GM12878 (cell line): ENCODE results near the gene MAGEA2. TPM values are rescaled to one million over a fixed set of nuclear protein-coding genes. Genes with fewer than 3 reads are reported as not detected.
"Not testable (repeated sequence)": the region's sequence is repeated elsewhere in the genome, so short reads cannot be mapped to it uniquely, and the experiment has no call there.

Source experiments
- ATAC-seq: fragments of 200-7000 bp; cut with Tn5 transposase; 3 replicates; pipeline ENCODE4 v1.9.1; 2020; ENCODE audit warnings: mild to moderate bottlenecking, moderate library complexity
- BruUV-seq: library from RNA; stranded (reverse); fragments of 400-500 nt; replicated peaks from 2 replicates; lab custom pipeline; 2021; lab: Mats Ljungman, UMichigan
- CTCF ChIA-PET: fragments of 300-600 bp; sonication (Branson Sonifier 250); formaldehyde crosslinking; extraction: SDS; loops from one replicate; lab custom pipeline; 2021; ENCODE audit warnings: inconsistent platforms; lab: Yijun Ruan, JAX
- POLR2A ChIA-PET: fragments of 350-600 bp; formaldehyde crosslinking; extraction: SDS; loops from one replicate; lab custom pipeline; 2021; ENCODE audit warnings: inconsistent platforms; lab: Charles Lee
- RAD21 ChIA-PET: fragments of 300-600 bp; sonication (Branson Sonifier 250); formaldehyde crosslinking; loops from one replicate; lab custom pipeline; 2023; ENCODE audit warnings: antibody characterized with exemption; ENCODE audit not compliant: unreplicated experiment; lab: Charles Lee
- SMC1A ChIA-PET: fragments of 300-600 bp; sonication (Branson Sonifier 250); formaldehyde crosslinking; loops from one replicate; lab custom pipeline; 2023; ENCODE audit not compliant: unreplicated experiment, uncharacterized antibody; lab: Charles Lee
- DNase-seq: peaks from one replicate; pipeline ENCODE4 v3.0.0-alpha.2; 2011; ENCODE audit warnings: low read depth, low spot score
- FAIRE-seq: peaks from 3 replicates; lab custom pipeline; 2011; peaks lifted over from hg19 to GRCh38; lab: Jason Lieb, UNC
- H2AFZ ChIP-seq: 2 replicates; pipeline ENCODE4 v1.6.0; 2011; ENCODE audit warnings: low read depth, low read length, control low read depth; ENCODE audit not compliant: control insufficient read depth
- H3K27ac ChIP-seq: 2 replicates; pipeline ENCODE4 v1.5.1; 2011; ENCODE audit warnings: control low read depth; ENCODE audit not compliant: control insufficient read depth, insufficient read depth
- H3K27me3 ChIP-seq, 2 experiments: replicated peaks in 1 of 2; 2 replicates each; pipeline versions ENCODE4 v1.6.0 to v1.6.1; 2011; ENCODE audit warnings: low read length in 1 of 2; ENCODE audit not compliant: control insufficient read depth in 2 of 2, insufficient read depth in 2 of 2
- H3K36me3 ChIP-seq, 2 experiments: 2 replicates each; pipeline ENCODE4 v1.5.1; 2011; ENCODE audit warnings: low read length in 1 of 2; ENCODE audit not compliant: control insufficient read depth in 2 of 2, insufficient read depth in 2 of 2
- H3K4me1 ChIP-seq: 2 replicates; pipeline ENCODE4 v1.6.1; 2011; ENCODE audit warnings: mild to moderate bottlenecking, low read length, moderate library complexity, mixed read lengths; ENCODE audit not compliant: control insufficient read depth, insufficient read depth
- H3K4me2 ChIP-seq: 2 replicates; pipeline ENCODE4 v1.6.0; 2011; ENCODE audit warnings: control low read depth; ENCODE audit not compliant: control insufficient read depth, insufficient read depth
- H3K4me3 ChIP-seq: fragments of 200-600 bp; sonication (generic); 2 replicates; pipeline ENCODE4 v1.5.1; 2016
- H3K79me2 ChIP-seq: 2 replicates; pipeline ENCODE4 v1.6.0; 2011; ENCODE audit warnings: low read length; ENCODE audit not compliant: control insufficient read depth, insufficient read depth
- H3K9ac ChIP-seq: 2 replicates; pipeline ENCODE4 v1.8.0; 2011; ENCODE audit warnings: low read length, control low read depth, mixed read lengths; ENCODE audit not compliant: control insufficient read depth, insufficient read depth
- H3K9me3 ChIP-seq: replicated peaks from 3 replicates; pipeline ENCODE4 v1.5.1; 2011; ENCODE audit warnings: mild to moderate bottlenecking, low read length; ENCODE audit not compliant: control insufficient read depth, insufficient read depth
- H4K20me1 ChIP-seq: 2 replicates; pipeline ENCODE4 v1.6.0; 2011; ENCODE audit not compliant: control insufficient read depth, insufficient read depth
- EZH2 ChIP-seq: IDR thresholded peaks from 2 replicates; pipeline ENCODE4 v1.6.1; 2012; ENCODE audit warnings: low read depth, mild to moderate bottlenecking, control low read depth, inconsistent platforms, low read length, borderline replicate concordance; ENCODE audit not compliant: control insufficient read depth
- LARP7 ChIP-seq: fragments of 450-650 bp; IDR thresholded peaks from 2 replicates; pipeline ENCODE4 v1.6.1; 2017; ENCODE audit warnings: mild to moderate bottlenecking
- NBN ChIP-seq: fragments of 450-650 bp; IDR thresholded peaks from 2 replicates; pipeline ENCODE4 v1.6.1; 2016
- NR2C1 ChIP-seq: fragments of 450-650 bp; IDR thresholded peaks from 2 replicates; pipeline ENCODE4 v1.6.1; 2017; ENCODE audit warnings: antibody characterized with exemption, mild to moderate bottlenecking, moderate library complexity
- RB1 ChIP-seq: fragments of 450-650 bp; formaldehyde crosslinking; IDR thresholded peaks from 2 replicates; pipeline ENCODE4 v1.6.1; 2017; ENCODE audit warnings: mild to moderate bottlenecking, borderline replicate concordance
- SREBF2 ChIP-seq: IDR thresholded peaks from 2 replicates; pipeline ENCODE4 v1.6.1; 2012; ENCODE audit warnings: mild to moderate bottlenecking, low read length
- TCF12 ChIP-seq: IDR thresholded peaks from 2 replicates; pipeline ENCODE4 v1.6.1; 2011; ENCODE audit warnings: low read depth, mild to moderate bottlenecking, low read length
- ZNF384 ChIP-seq: IDR thresholded peaks from 2 replicates; pipeline ENCODE4 v1.6.1; 2012; ENCODE audit warnings: low read depth, mild to moderate bottlenecking, low read length, improper control_type of control experiment, borderline replicate concordance
- ZZZ3 ChIP-seq: IDR thresholded peaks from 2 replicates; pipeline ENCODE4 v1.6.1; 2011; ENCODE audit warnings: low read depth; ENCODE audit not compliant: control insufficient read depth, insufficient read length
- WGBS: methylation state at CpG from one replicate; pipeline ENCODE4 v1.1.6; 2016; ENCODE audit warnings: low lambda C conversion rate; ENCODE audit not compliant: insufficient replicate concordance, insufficient coverage; ENCODE audit errors: missing lambda C conversion rate; 5-methylcytosine and 5-hydroxymethylcytosine counted together
- in situ Hi-C: fragments of 300-500 bp; cut with MboI; formaldehyde crosslinking; loops from 9 replicates; pipeline ENCODE4 v1.14.3; 2018; ENCODE audit warnings: mixed read lengths
- intact Hi-C: fragments of 100-400 bp; cut with micrococcal nuclease; formaldehyde crosslinking; loops from one replicate; pipeline ENCODE4 v1.14.2; 2022; ENCODE audit not compliant: unreplicated experiment
- polyA plus RNA-seq, 11 experiments: library from polyadenylated mRNA; depleted of rRNA in 4 of 11; unstranded in 6 of 11; stranded (reverse) in 5 of 11; fragments of >200 nt; fragmentation: Nextera tagmentation in 4 of 11; fragmentation: Illumina TruSeq in 1 of 11; extraction: Ambion mirVana in 4 of 11; extraction: Trizol in 1 of 11; gene quantifications; 1 replicate in 1 of 11; 2 replicates in 10 of 11; pipeline versions ENCODE4 v1.2.1 to v1.2.3, GENCODE V29; 2011 to 2016; ENCODE audit warnings: inconsistent platforms in 2 of 11, missing spikeins in 2 of 11, low read depth in 1 of 11
- total RNA-seq, 4 experiments: library from RNA; depleted of rRNA in 3 of 4; stranded (reverse); fragments of >200 nt in 3 of 4; fragmentation: Illumina TruSeq in 1 of 4; extraction: Trizol in 1 of 4; gene quantifications; 2 replicates each; pipeline versions ENCODE4 v1.2.1 to v1.2.3, GENCODE V29; 2013 to 2021
- TF ChIP-seq, protein P1 (sequence below): IDR thresholded peaks from 2 replicates; pipeline ENCODE4 v1.6.1; 2012; ENCODE audit warnings: low read depth, low read length, improper control_type of control experiment
- TF ChIP-seq, protein P2 (sequence below): fragments of 450-650 bp; IDR thresholded peaks from 2 replicates; pipeline ENCODE4 v1.6.1; 2018; ENCODE audit warnings: mild to moderate bottlenecking, low read depth, moderate library complexity; ENCODE audit not compliant: partially characterized antibody
- TF ChIP-seq, protein P3 (sequence below): IDR thresholded peaks from 2 replicates; pipeline ENCODE4 v1.6.1; 2012; ENCODE audit warnings: low read depth, low read length, improper control_type of control experiment

The MAGEA2 gene
- total and polyA plus RNA-seq, 10 of the 15 experiments (the other 5 are each of a cell fraction or from before 2014, with no cell fraction given): 0.04 to 0.13 TPM; not detected in 8

DNA sequence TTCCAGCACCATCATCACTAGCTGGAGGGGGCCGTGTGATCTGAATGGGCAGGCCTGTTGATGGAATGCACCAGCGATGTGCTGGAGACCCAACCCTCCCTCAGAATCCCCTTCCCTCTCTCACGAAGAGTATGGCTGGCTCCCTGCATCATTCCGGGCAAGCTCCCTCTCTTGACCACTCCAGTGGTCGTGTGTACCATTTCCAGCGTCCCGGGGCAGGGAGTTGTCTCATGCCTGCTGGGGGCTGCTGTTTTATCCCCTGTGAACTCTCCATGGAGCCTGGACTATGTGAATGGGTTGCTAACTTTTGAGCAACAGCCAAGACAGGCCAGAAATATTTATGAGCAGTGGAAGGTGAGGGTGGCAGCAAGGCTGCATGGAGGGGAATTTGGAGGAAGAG, 28.2 kb downstream of the MAGEA2 start:
- SMC1A ChIA-PET: no interaction called here
- DNase-seq (no peak), FAIRE-seq (no peak), ATAC-seq (no peak)
- H3K4me3 ChIP-seq: no peak overlapping the region
- intact Hi-C loops (no loop called here), in situ Hi-C loops (no loop called here)
- CTCF ChIA-PET: no interaction called here
- H4K20me1 ChIP-seq: no peaks in the 10 kb centered on the region
- no peaks in the 10 kb centered on the region for H3K9me3 ChIP-seq
- H3K79me2 ChIP-seq: no peaks in the 10 kb centered on the region
- H3K27me3 ChIP-seq: no peaks in the 10 kb centered on the region
- POLR2A ChIA-PET: no interaction called here
- H2AFZ ChIP-seq: no peak overlapping the region
- 5% methylated on average over 7 of the region's 7 CpGs for WGBS
- RAD21 ChIA-PET: no interaction called here
- no peak overlapping the region for H3K9ac ChIP-seq
- no TSS peak for BruUV-seq
- H3K36me3 ChIP-seq: no peaks in the 10 kb centered on the region
- no peak for TF ChIP-seq ZNF384
- TF ChIP-seq TCF12: no peak
- TF ChIP-seq, protein P1, sequence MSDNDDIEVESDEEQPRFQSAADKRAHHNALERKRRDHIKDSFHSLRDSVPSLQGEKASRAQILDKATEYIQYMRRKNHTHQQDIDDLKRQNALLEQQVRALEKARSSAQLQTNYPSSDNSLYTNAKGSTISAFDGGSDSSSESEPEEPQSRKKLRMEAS: no peak
- no peak for TF ChIP-seq ZZZ3
- TF ChIP-seq RB1: no peak
- TF ChIP-seq, protein P2, sequence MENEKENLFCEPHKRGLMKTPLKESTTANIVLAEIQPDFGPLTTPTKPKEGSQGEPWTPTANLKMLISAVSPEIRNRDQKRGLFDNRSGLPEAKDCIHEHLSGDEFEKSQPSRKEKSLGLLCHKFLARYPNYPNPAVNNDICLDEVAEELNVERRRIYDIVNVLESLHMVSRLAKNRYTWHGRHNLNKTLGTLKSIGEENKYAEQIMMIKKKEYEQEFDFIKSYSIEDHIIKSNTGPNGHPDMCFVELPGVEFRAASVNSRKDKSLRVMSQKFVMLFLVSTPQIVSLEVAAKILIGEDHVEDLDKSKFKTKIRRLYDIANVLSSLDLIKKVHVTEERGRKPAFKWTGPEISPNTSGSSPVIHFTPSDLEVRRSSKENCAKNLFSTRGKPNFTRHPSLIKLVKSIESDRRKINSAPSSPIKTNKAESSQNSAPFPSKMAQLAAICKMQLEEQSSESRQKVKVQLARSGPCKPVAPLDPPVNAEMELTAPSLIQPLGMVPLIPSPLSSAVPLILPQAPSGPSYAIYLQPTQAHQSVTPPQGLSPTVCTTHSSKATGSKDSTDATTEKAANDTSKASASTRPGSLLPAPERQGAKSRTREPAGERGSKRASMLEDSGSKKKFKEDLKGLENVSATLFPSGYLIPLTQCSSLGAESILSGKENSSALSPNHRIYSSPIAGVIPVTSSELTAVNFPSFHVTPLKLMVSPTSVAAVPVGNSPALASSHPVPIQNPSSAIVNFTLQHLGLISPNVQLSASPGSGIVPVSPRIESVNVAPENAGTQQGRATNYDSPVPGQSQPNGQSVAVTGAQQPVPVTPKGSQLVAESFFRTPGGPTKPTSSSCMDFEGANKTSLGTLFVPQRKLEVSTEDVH: no peak
- TF ChIP-seq NBN: no peak
- TF ChIP-seq, protein P3, sequence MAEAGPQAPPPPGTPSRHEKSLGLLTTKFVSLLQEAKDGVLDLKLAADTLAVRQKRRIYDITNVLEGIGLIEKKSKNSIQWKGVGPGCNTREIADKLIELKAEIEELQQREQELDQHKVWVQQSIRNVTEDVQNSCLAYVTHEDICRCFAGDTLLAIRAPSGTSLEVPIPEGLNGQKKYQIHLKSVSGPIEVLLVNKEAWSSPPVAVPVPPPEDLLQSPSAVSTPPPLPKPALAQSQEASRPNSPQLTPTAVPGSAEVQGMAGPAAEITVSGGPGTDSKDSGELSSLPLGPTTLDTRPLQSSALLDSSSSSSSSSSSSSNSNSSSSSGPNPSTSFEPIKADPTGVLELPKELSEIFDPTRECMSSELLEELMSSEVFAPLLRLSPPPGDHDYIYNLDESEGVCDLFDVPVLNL: no peak
- no peak for TF ChIP-seq LARP7
- TF ChIP-seq SREBF2: no peak
- no peak for TF ChIP-seq EZH2
- TF ChIP-seq NR2C1: no peak
- H3K4me2 ChIP-seq: no peak overlapping the region
- no peaks in the 10 kb centered on the region for H3K4me1 ChIP-seq
- H3K27ac ChIP-seq: no peak overlapping the region

DNA sequence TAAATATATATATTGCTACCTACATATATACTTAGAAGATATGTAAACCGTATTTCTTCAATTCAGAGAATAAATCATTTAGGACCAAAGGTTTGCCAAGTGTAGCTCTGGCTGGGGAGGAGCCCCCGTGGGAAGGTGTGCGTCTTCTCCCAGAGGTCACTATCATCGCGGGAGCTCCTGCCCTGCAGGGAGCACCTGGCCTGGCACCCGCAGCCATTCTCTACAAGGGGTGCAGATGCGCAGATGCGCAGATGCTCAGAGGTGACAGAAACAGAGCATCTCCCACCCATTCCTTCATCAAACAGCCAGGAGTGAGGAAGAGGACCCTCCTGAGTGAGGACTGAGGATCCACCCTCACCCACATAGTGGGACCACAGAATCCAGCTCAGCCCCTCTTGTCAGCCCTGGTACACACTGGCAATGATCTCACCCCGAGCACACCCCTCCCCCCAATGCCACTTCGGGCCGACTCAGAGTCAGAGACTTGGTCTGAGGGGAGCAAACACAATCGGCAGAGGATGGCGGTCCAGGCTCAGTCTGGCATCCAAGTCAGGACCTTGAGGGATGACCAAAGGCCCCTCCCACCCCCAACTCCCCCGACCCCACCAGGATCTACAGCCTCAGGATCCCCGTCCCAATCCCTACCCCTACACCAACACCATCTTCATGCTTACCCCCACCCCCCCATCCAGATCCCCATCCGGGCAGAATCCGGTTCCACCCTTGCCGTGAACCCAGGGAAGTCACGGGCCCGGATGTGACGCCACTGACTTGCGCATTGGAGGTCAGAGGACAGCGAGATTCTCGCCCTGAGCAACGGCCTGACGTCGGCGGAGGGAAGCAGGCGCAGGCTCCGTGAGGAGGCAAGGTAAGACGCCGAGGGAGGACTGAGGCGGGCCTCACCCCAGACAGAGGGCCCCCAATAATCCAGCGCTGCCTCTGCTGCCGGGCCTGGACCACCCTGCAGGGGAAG, 39.5 kb downstream of the MAGEA2 start, which contains the start of gene MAGEA2B:
MAGEA2B (plus strand) TSS at position 814 of the 973 bp plus-strand sequence. CDS start 2,479 bp downstream, outside the sequence.
- H4K20me1 ChIP-seq, RAD21 ChIA-PET, H2AFZ ChIP-seq, H3K9me3 ChIP-seq, H3K9ac ChIP-seq, BruUV-seq, H3K36me3 ChIP-seq, SMC1A ChIA-PET, H3K4me1 ChIP-seq, intact Hi-C loops, H3K27ac ChIP-seq, H3K4me3 ChIP-seq, ATAC-seq, H3K4me2 ChIP-seq, FAIRE-seq, H3K27me3 ChIP-seq, in situ Hi-C loops, H3K79me2 ChIP-seq, CTCF ChIA-PET, POLR2A ChIA-PET, DNase-seq: not testable (repeated sequence)
- no CpG with 5 or more reads among the region's 35 CpGs for WGBS
